ENCODE measurements around the gene HNRNPH2.
A peak's percentile ranks its signal among the peaks of the same experiment; 100 is the strongest.

The HNRNPH2 gene

GRCh38 chrX:101395789-101396188, 12.2 kb upstream of the HNRNPH2 start:
- DNase-seq (ENCODE audit: low spot score): peak; percentile 9

- DNase-seq (ENCODE audit: low spot score): no peak
These were observed 10.2 kb upstream of the HNRNPH2 start for GRCh38 chrX:101397779-101398178.

GRCh38 chrX:101398694-101399093, 9.3 kb upstream of the HNRNPH2 start:
- no peak for DNase-seq (ENCODE audit: low spot score)

- DNase-seq (ENCODE audit: low spot score): no peak
These were observed 8.2 kb upstream of the HNRNPH2 start for GRCh38 chrX:101399825-101400224.

- peak; percentile 47 for DNase-seq (ENCODE audit: low spot score)
These were observed 765 bp upstream of the HNRNPH2 start for GRCh38 chrX:101407167-101407747.

GRCh38 chrX:101408532-101408841, 465 bp downstream of the HNRNPH2 start:
- DNase-seq (ENCODE audit: low spot score): no peak

- DNase-seq (ENCODE audit: low spot score): peak; percentile 54
These were observed 1.0 kb downstream of the HNRNPH2 start for GRCh38 chrX:101409043-101409442.

GRCh38 chrX:101410461-101410860, 2.4 kb downstream of the HNRNPH2 start:
- peak; percentile 19 for DNase-seq (ENCODE audit: low spot score)

GRCh38 chrX:101411984-101412383, 4.0 kb downstream of the HNRNPH2 start:
- DNase-seq (ENCODE audit: low spot score): no peak

- DNase-seq (ENCODE audit: low spot score): peak; percentile 91
These were observed 7.4 kb downstream of the HNRNPH2 start for GRCh38 chrX:101415180-101416145.

- no peak for DNase-seq (ENCODE audit: low spot score)
These were observed 8.7 kb downstream of the HNRNPH2 start for GRCh38 chrX:101416691-101417090.

GRCh38 chrX:101417190-101417589, 9.2 kb downstream of the HNRNPH2 start:
- DNase-seq (ENCODE audit: low spot score): peak; percentile 14

- DNase-seq (ENCODE audit: low spot score): peak; percentile 31
These were observed 10.2 kb downstream of the HNRNPH2 start for GRCh38 chrX:101417981-101418841.

GRCh38 chrX:101419489-101419888, 11.5 kb downstream of the HNRNPH2 start:
- no peak for DNase-seq (ENCODE audit: low spot score)

GRCh38 chrX:101427954-101428353, 19.9 kb downstream of the HNRNPH2 start:
- no peak for DNase-seq (ENCODE audit: low spot score)

GRCh38 chrX:101429934-101430333, 21.9 kb downstream of the HNRNPH2 start:
- DNase-seq (ENCODE audit: low spot score): no peak

GRCh38 chrX:101430457-101431078, 22.5 kb downstream of the HNRNPH2 start:
- no peak for DNase-seq (ENCODE audit: low spot score)

- DNase-seq (ENCODE audit: low spot score): no peak
These were observed 34.1 kb downstream of the HNRNPH2 start for GRCh38 chrX:101442085-101442484.

GRCh38 chrX:101449279-101449678, 41.3 kb downstream of the HNRNPH2 start:
- no peak for DNase-seq (ENCODE audit: low spot score)

- DNase-seq (ENCODE audit: low spot score): no peak
These were observed 42.1 kb downstream of the HNRNPH2 start for GRCh38 chrX:101450085-101450484.

GRCh38 chrX:101450961-101451360, 42.9 kb downstream of the HNRNPH2 start:
- no peak for DNase-seq (ENCODE audit: low spot score)

GRCh38 chrX:101452056-101452455, 44.0 kb downstream of the HNRNPH2 start:
- DNase-seq (ENCODE audit: low spot score): no peak

Data from hematopoietic multipotent progenitor cell treated with erythropoietin and hydrocortisone succinate and interleukin-3 and kit ligand, for 17 days (in vitro differentiated cells).